HepG2 (cell line): ENCODE results near the gene TUBA4A. TPM values are rescaled to one million over a fixed set of nuclear protein-coding genes. Genes with fewer than 3 reads are reported as not detected.

Experiments
- AKNA ChIP-seq: sonication (generic); formaldehyde crosslinking; IDR thresholded peaks from 2 replicates; pipeline ENCODE4 v1.4.0; 2020; ENCODE audit warnings: missing genetic modification reagents, borderline replicate concordance
- EED ChIP-seq: sonication (generic); formaldehyde crosslinking; IDR thresholded peaks from 2 replicates; pipeline ENCODE4 v1.5.0; 2020; ENCODE audit warnings: mild to moderate bottlenecking, missing genetic modification reagents
- MXI1 ChIP-seq: IDR thresholded peaks from 3 replicates; pipeline ENCODE4 v1.6.1; 2012; ENCODE audit warnings: low read depth, low read length, inconsistent platforms, borderline replicate concordance
- NFATC3 ChIP-seq: sonication (generic); formaldehyde crosslinking; IDR thresholded peaks from 2 replicates; pipeline ENCODE4 v1.5.1; 2020; ENCODE audit warnings: mild to moderate bottlenecking, missing genetic modification reagents
- NFIB ChIP-seq: sonication (generic); formaldehyde crosslinking; IDR thresholded peaks from 2 replicates; pipeline ENCODE4 v1.9.0; 2021; ENCODE audit warnings: missing genetic modification reagents, mild to moderate bottlenecking, borderline replicate concordance
- RAD51 ChIP-seq: fragments of 450-650 bp; IDR thresholded peaks from 2 replicates; pipeline ENCODE4 v1.6.1; 2016; ENCODE audit warnings: borderline replicate concordance
- RFX3 ChIP-seq: IDR thresholded peaks from 2 replicates; pipeline ENCODE4 v1.6.1; 2016; ENCODE audit warnings: missing biosample characterization, missing genetic modification reagents
- SP2 ChIP-seq: sonication (generic); formaldehyde crosslinking; IDR thresholded peaks from 2 replicates; pipeline ENCODE4 v1.5.1; 2020; ENCODE audit warnings: mild to moderate bottlenecking, missing genetic modification reagents
- TOE1 ChIP-seq: sonication (generic); formaldehyde crosslinking; IDR thresholded peaks from 2 replicates; pipeline ENCODE4 v1.4.0; 2020; ENCODE audit warnings: mild to moderate bottlenecking, missing genetic modification reagents
- ZNF367 ChIP-seq: sonication (generic); formaldehyde crosslinking; IDR thresholded peaks from 2 replicates; pipeline ENCODE4 v1.4.0; 2020; ENCODE audit warnings: missing genetic modification reagents, borderline replicate concordance
- ZNF382 ChIP-seq: sonication (generic); formaldehyde crosslinking; IDR thresholded peaks from 2 replicates; pipeline ENCODE4 v1.5.0; 2020; ENCODE audit warnings: missing genetic modification reagents, mild to moderate bottlenecking, borderline replicate concordance
- ZNF460 ChIP-seq: sonication (generic); formaldehyde crosslinking; IDR thresholded peaks from 2 replicates; pipeline ENCODE4 v1.5.1; 2020; ENCODE audit warnings: missing genetic modification reagents, mild to moderate bottlenecking, borderline replicate concordance
- ZNF740 ChIP-seq: sonication (generic); formaldehyde crosslinking; IDR thresholded peaks from 2 replicates; pipeline ENCODE4 v1.4.0; 2020; ENCODE audit warnings: missing genetic modification reagents
- ZNF782 ChIP-seq: sonication (generic); formaldehyde crosslinking; IDR thresholded peaks from 2 replicates; pipeline ENCODE4 v1.4.0; 2020; ENCODE audit warnings: missing genetic modification reagents, mild to moderate bottlenecking, borderline replicate concordance
- ZXDC ChIP-seq: sonication (generic); formaldehyde crosslinking; IDR thresholded peaks from 2 replicates; pipeline ENCODE4 v1.5.0; 2020; ENCODE audit warnings: mild to moderate bottlenecking, missing genetic modification reagents
- polyA plus RNA-seq, 8 experiments: library from polyadenylated mRNA; depleted of rRNA in 3 of 8; stranded (reverse) in 7 of 8; unstranded in 1 of 8; fragments of >200 nt; fragmentation: Illumina TruSeq in 4 of 8; extraction: Trizol in 4 of 8; gene quantifications; 2 replicates each; pipeline versions ENCODE4 v1.2.1 to v1.2.3, GENCODE V29; 2011 to 2016; ENCODE audit warnings: low read depth in 4 of 8, missing spikeins in 1 of 8, mixed read lengths in 1 of 8; ENCODE audit not compliant: insufficient read depth in 1 of 8
- total RNA-seq, 5 experiments: library from RNA; depleted of rRNA; stranded (reverse); fragments of >200 nt; fragmentation: Illumina TruSeq; extraction: Trizol; gene quantifications; 2 replicates each; pipeline ENCODE4 v1.2.3, GENCODE V29; 2016; ENCODE audit warnings: low read depth in 1 of 5

TUBA4A gene
- total and polyA plus RNA-seq, 2 of the 13 experiments (the other 11 are each of a cell fraction or from before 2014, with no cell fraction given): 1.3 to 12.7 TPM

- TF ChIP-seq RFX3 (CRISPR knock-in tag) (peak; percentile 88), EED (CRISPR knock-in tag) (peak; percentile 96), ZNF382 (CRISPR knock-in tag) (no peak), ZNF367 (CRISPR knock-in tag) (peak; percentile 60; the same call in 1 of the 2 replicates), ZNF782 (CRISPR knock-in tag) (peak; percentile 91), RAD51 (no peak), SP2 (CRISPR knock-in tag) (peak; percentile 68), TOE1 (CRISPR knock-in tag) (0 out of 2 replicates have a peak, but pooled peaks have one; percentile 62), NFIB (CRISPR knock-in tag) (no peak), ZNF460 (CRISPR knock-in tag) (no peak; the same call in 1 of the 2 replicates), MXI1 (peak; percentile 94), ZXDC (CRISPR knock-in tag) (peak; percentile 94), AKNA (CRISPR knock-in tag) (no peak), ZNF740 (CRISPR knock-in tag) (peak; percentile 81), NFATC3 (CRISPR knock-in tag) (peak; percentile 96; the same call in 1 of the 2 replicates)
Observed at GRCh38 chr2:219245148-219245898, 8.4 kb downstream of the TUBA4A start, which contains the start of the genes GLB1L and STK16 (continued).
